HG03064 (cell line): ENCODE measurements around the gene FRMD5.

Experiments used
- ATAC-seq: cut with Tn5 transposase; IDR thresholded peaks from one replicate; pipeline ENCODE4 v1.9.1; 2021; ENCODE audit warnings: low read depth; ENCODE audit not compliant: unreplicated experiment

FRMD5 gene

GRCh38 chr15:44097552-44097951 lies 97.5 kb downstream of the FRMD5 start:
- ATAC-seq, result no peak

- ATAC-seq, result no peak
These were observed 98.5 kb downstream of the FRMD5 start for GRCh38 chr15:44096596-44096995.

- ATAC-seq, result no peak
These were observed 100.3 kb downstream of the FRMD5 start for GRCh38 chr15:44094781-44095180.

GRCh38 chr15:44093836-44094235 lies 101.2 kb downstream of the FRMD5 start:
- no peak for ATAC-seq

GRCh38 chr15:44092221-44092620 lies 102.8 kb downstream of the FRMD5 start:
- no peak for ATAC-seq

- ATAC-seq, result no peak
These were observed 107.2 kb downstream of the FRMD5 start for GRCh38 chr15:44087578-44088465.

- no peak for ATAC-seq
These were observed 110.3 kb downstream of the FRMD5 start for GRCh38 chr15:44084770-44085169.

GRCh38 chr15:44084171-44084570 lies 110.9 kb downstream of the FRMD5 start:
- no peak for ATAC-seq

GRCh38 chr15:44082558-44083157 lies 112.4 kb downstream of the FRMD5 start:
- no peak for ATAC-seq

- ATAC-seq, result no peak
These were observed 113.8 kb downstream of the FRMD5 start for GRCh38 chr15:44081026-44082013.

GRCh38 chr15:44075535-44075934 lies 119.5 kb downstream of the FRMD5 start:
- no peak for ATAC-seq

GRCh38 chr15:44069489-44069888 lies 125.6 kb downstream of the FRMD5 start:
- no peak for ATAC-seq

GRCh38 chr15:44068347-44068746 lies 126.7 kb downstream of the FRMD5 start:
- ATAC-seq, result no peak

GRCh38 chr15:44066211-44066827 lies 128.8 kb downstream of the FRMD5 start:
- ATAC-seq, result no peak

GRCh38 chr15:44064706-44065105 lies 130.4 kb downstream of the FRMD5 start:
- ATAC-seq, result no peak

- ATAC-seq, result no peak
These were observed 136.9 kb downstream of the FRMD5 start for GRCh38 chr15:44058126-44058525.

GRCh38 chr15:44045661-44046060 lies 149.4 kb downstream of the FRMD5 start:
- no peak for ATAC-seq

GRCh38 chr15:44045217-44045616 lies 149.9 kb downstream of the FRMD5 start:
- ATAC-seq, result no peak

- no peak for ATAC-seq
These were observed 156.3 kb downstream of the FRMD5 start for GRCh38 chr15:44038755-44039191.
